ENCODE measurements around the gene EMC8. TPM values are rescaled to one million over a fixed set of nuclear protein-coding genes. Genes with fewer than 3 reads are reported as not detected.
A peak's percentile ranks its signal among the peaks of the same experiment; 100 is the strongest.

The EMC8 gene
- total and polyA plus RNA-seq, 2 experiments from 2014 or later = 51.1 to 69.4 TPM

DNA sequence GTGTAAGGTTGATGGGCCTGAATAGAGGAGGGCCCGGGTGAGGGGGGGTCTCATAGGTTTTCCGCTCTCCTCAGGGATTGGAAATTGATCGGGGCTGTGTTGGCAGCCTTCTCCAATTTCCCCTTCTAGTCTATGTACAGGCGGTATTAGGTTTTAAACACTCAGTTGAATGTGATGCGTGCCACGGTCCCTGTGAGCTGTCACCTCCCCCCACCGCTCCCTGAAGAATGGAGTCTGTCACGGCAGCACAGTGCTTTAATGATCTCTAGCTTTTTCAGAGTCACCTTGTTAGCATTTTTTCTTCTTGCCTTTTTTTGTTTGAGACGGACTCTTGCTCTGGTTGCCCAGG lies 951 bp upstream of the EMC8 start:
- TF ChIP-seq EZH2phosphoT487 (IDR thresholded peaks at IDR 0.05; ENCODE audit: unreplicated experiment) (no peak), CREB1 (CRISPR knock-in tag; IDR thresholded peaks at IDR 0.05; ENCODE audit: low read depth) (no peak), STAT1 (IDR thresholded peaks at IDR 0.05; ENCODE audit: unreplicated experiment) (no peak), POLR2AphosphoS5 (IDR thresholded peaks at IDR 0.05; ENCODE audit: low read depth) (no peak), ZNF114 (CRISPR knock-in tag; IDR thresholded peaks at IDR 0.05) (no peak), CTCF (conservative IDR thresholded peaks at IDR 0.05; ENCODE audit: low read depth in 2 of 2) (no peak), NANOG (IDR thresholded peaks at IDR 0.05; ENCODE audit: borderline replicate concordance) (no peak), REST (IDR thresholded peaks at IDR 0.05; ENCODE audit: unreplicated experiment) (no peak), ETS1 (IDR thresholded peaks at IDR 0.05) (no peak), JUNB (IDR thresholded peaks at IDR 0.05; ENCODE audit: unreplicated experiment) (no peak), EZH2 (IDR thresholded peaks at IDR 0.05; ENCODE audit: low read depth, unreplicated experiment) (no peak), ZNF331 (CRISPR knock-in tag; IDR thresholded peaks at IDR 0.05; ENCODE audit: low read depth) (no peak)
- TF ChIP-seq, protein P1, sequence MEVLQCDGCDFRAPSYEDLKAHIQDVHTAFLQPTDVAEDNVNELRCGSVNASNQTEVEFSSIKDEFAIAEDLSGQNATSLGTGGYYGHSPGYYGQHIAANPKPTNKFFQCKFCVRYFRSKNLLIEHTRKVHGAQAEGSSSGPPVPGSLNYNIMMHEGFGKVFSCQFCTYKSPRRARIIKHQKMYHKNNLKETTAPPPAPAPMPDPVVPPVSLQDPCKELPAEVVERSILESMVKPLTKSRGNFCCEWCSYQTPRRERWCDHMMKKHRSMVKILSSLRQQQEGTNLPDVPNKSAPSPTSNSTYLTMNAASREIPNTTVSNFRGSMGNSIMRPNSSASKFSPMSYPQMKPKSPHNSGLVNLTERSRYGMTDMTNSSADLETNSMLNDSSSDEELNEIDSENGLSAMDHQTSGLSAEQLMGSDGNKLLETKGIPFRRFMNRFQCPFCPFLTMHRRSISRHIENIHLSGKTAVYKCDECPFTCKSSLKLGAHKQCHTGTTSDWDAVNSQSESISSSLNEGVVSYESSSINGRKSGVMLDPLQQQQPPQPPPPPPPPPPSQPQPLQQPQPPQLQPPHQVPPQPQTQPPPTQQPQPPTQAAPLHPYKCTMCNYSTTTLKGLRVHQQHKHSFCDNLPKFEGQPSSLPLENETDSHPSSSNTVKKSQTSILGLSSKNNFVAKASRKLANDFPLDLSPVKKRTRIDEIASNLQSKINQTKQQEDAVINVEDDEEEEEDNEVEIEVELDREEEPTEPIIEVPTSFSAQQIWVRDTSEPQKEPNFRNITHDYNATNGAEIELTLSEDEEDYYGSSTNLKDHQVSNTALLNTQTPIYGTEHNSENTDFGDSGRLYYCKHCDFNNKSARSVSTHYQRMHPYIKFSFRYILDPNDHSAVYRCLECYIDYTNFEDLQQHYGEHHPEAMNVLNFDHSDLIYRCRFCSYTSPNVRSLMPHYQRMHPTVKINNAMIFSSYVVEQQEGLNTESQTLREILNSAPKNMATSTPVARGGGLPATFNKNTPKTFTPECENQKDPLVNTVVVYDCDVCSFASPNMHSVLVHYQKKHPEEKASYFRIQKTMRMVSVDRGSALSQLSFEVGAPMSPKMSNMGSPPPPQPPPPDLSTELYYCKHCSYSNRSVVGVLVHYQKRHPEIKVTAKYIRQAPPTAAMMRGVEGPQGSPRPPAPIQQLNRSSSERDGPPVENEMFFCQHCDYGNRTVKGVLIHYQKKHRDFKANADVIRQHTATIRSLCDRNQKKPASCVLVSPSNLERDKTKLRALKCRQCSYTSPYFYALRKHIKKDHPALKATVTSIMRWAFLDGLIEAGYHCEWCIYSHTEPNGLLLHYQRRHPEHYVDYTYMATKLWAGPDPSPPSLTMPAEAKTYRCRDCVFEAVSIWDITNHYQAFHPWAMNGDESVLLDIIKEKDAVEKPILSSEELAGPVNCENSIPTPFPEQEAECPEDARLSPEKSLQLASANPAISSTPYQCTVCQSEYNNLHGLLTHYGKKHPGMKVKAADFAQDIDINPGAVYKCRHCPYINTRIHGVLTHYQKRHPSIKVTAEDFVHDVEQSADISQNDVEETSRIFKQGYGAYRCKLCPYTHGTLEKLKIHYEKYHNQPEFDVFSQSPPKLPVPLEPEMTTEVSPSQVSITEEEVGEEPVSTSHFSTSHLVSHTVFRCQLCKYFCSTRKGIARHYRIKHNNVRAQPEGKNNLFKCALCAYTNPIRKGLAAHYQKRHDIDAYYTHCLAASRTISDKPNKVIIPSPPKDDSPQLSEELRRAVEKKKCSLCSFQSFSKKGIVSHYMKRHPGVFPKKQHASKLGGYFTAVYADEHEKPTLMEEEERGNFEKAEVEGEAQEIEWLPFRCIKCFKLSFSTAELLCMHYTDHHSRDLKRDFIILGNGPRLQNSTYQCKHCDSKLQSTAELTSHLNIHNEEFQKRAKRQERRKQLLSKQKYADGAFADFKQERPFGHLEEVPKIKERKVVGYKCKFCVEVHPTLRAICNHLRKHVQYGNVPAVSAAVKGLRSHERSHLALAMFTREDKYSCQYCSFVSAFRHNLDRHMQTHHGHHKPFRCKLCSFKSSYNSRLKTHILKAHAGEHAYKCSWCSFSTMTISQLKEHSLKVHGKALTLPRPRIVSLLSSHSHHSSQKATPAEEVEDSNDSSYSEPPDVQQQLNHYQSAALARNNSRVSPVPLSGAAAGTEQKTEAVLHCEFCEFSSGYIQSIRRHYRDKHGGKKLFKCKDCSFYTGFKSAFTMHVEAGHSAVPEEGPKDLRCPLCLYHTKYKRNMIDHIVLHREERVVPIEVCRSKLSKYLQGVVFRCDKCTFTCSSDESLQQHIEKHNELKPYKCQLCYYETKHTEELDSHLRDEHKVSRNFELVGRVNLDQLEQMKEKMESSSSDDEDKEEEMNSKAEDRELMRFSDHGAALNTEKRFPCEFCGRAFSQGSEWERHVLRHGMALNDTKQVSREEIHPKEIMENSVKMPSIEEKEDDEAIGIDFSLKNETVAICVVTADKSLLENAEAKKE (CRISPR knock-in tag; IDR thresholded peaks at IDR 0.05) = no peak
- Histone ChIP-seq H3K27me3 (ENCODE audit: insufficient read depth) (no peaks in the 10 kb centered on the region), H3K4me1 (ENCODE audit: insufficient read depth) (peaks cover 9% of the 10 kb centered on the region), H3K4me3 (peak overlapping the region; percentile 98), H3K4me2 (peak overlapping the region; percentile 99), H4K20me1 (replicated peaks; ENCODE audit: insufficient read depth) (peaks cover 46% of the 10 kb centered on the region), H3K27ac (ENCODE audit: low read depth) (peak overlapping the region; percentile 87), H3K9me2 (ENCODE audit: insufficient read depth) (no peaks in the 10 kb centered on the region), H3K79me2 (replicated peaks; ENCODE audit: insufficient read depth) (peaks cover 82% of the 10 kb centered on the region), H3K36me3 (ENCODE audit: insufficient read depth) (peaks cover 34% of the 10 kb centered on the region), H3F3A (replicated peaks; ENCODE audit: low read depth) (0 out of 2 replicates have a peak, but pooled peaks cover 3% of the 10 kb centered on the region), H2AFZ (0 out of 2 replicates have a peak overlapping the region, but pooled peaks have one; percentile 47)
- Mint-ChIP-seq H3K4me1 (peaks cover 18% of the 10 kb centered on the region), H3K36me3 (ENCODE audit: low read depth) (peaks cover 66% of the 10 kb centered on the region), H3K27ac (peak overlapping the region; percentile 89), H3K4me3 (peak overlapping the region; percentile 89), H3K27me3 (ENCODE audit: insufficient read depth, low read depth, poor library complexity) (peaks cover 18% of the 10 kb centered on the region), H3K9me3 (no peaks in the 10 kb centered on the region; the same call in 2 of the 3 replicates)
- peak; percentile 4; the same call in 2 of the 3 replicates for ATAC-seq
- peak; percentile 36 for DNase-seq (ENCODE audit: low spot score)

All from GM23338 (cell line).